Gastrocnemius medialis (tissue), 4 donors: ENCODE data around the gene KCNH8. TPM values are rescaled to one million over a fixed set of nuclear protein-coding genes. Genes with fewer than 3 reads are reported as not detected.

Experiments used
- ATAC-seq, 2 donors: fragments of 150-250 bp; one replicate each; pipeline ENCODE4 v1.9.1; 2016
- DNase-seq, 2 donors: peaks; one replicate each; pipeline ENCODE4 v3.0.0-alpha.2; 2019
- H3K27ac ChIP-seq, 4 donors: fragments of 200-600 bp; sonication (generic); 1 replicate in 1 of 4; 2 replicates in 3 of 4; pipeline ENCODE4 v1.5.1; 2016 to 2018; ENCODE audit warnings: mild to moderate bottlenecking in 2 of 4, moderate library complexity in 1 of 4
- H3K27me3 ChIP-seq, 3 donors: fragments of 200-600 bp; sonication (generic) in 2 of 3; 1 replicate in 1 of 3; 2 replicates in 2 of 3; pipeline versions ENCODE4 v1.5.1 to v1.6.0; 2016 to 2019; ENCODE audit warnings: mild to moderate bottlenecking in 1 of 3, moderate library complexity in 1 of 3
- H3K36me3 ChIP-seq, 2 donors: fragments of 200-600 bp; sonication (generic) in 1 of 2; one replicate each; pipeline ENCODE4 v1.5.1; 2017 to 2018
- H3K4me1 ChIP-seq, 2 donors: fragments of 200-600 bp; sonication (generic) in 1 of 2; one replicate each; pipeline ENCODE4 v1.5.1; 2016 to 2017; ENCODE audit warnings: mild to moderate bottlenecking in 2 of 2
- H3K4me3 ChIP-seq, 4 donors: fragments of 200-600 bp; sonication (generic) in 3 of 4; 1 replicate in 1 of 4; 2 replicates in 3 of 4; pipeline ENCODE4 v1.5.1; 2016 to 2019; ENCODE audit warnings: mild to moderate bottlenecking in 2 of 4
- H3K9me3 ChIP-seq, 3 donors: fragments of 200-600 bp; sonication (generic) in 2 of 3; 1 replicate in 1 of 3; 2 replicates in 2 of 3; pipeline ENCODE4 v1.5.1; 2016 to 2019
- POLR2A ChIP-seq, 2 donors: fragments of 450-650 bp; IDR thresholded peaks; one replicate each; pipeline ENCODE4 v1.6.1; 2017; ENCODE audit warnings: antibody characterized with exemption in 2 of 2, mild to moderate bottlenecking in 2 of 2, moderate library complexity in 2 of 2
- in situ Hi-C, 4 donors: fragments of 200-750 bp; cut with MboI; loops; one replicate each; pipeline versions ENCODE4 v1.15.0 to v1.8.0; 2017; ENCODE audit warnings: low sequenced_read_pairs in 4 of 4
- intact Hi-C: fragments of 100-400 bp; cut with DNase I; formaldehyde crosslinking; loops from one replicate; pipeline ENCODE4 v1.15.1; 2023; ENCODE audit warnings: low total_unique reads
- total RNA-seq, 4 donors: library from RNA; depleted of rRNA; stranded (reverse); fragments of >200 nt; gene quantifications; one replicate each; pipeline versions ENCODE4 v1.1.0 to v1.2.3, GENCODE V29; 2016
- TF ChIP-seq, protein P1 (sequence below), 5 experiments: fragments of 450-650 bp in 3 of 5; fragments of 200-600 bp in 2 of 5; sonication (generic) in 2 of 5; IDR thresholded peaks in 4 of 5; conservative IDR thresholded peaks in 1 of 5; 1 replicate in 4 of 5; 2 replicates in 1 of 5; pipeline ENCODE4 v1.5.1; 2016 to 2019; ENCODE audit warnings: antibody characterized with exemption in 5 of 5, mild to moderate bottlenecking in 3 of 5, moderate library complexity in 3 of 5

KCNH8 gene
- total RNA-seq, 4 donors from 2014 or later: not detected

DNA sequence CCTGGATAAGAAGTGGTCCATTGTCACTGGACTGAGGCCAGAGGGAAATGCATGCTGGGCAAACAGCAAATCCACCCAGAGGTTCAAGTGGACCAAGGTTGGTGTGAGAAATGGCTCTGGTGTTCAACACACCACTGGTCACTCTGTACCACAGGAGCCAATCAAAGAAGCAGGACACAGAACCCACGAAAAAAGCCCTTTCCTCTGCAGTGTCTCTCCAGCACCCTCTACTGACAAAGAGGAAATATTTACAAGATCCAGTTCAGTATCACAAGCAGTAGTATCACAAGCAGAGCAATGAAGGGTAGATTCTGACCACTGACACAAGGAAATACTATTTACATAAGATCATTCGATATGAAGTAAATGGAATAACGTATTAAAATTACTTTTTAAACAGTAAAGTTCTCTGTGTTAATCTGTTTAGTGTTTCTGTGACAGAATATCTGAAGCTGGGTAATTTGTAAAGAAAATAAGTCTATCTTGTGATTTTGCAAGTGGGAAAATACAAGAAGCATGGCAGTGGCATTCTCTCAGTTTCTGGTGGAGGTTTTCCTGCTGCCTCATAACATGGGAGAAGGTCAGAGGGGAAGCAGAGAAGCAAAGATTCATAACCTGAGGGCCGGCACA, 395.0 kb downstream of the KCNH8 start:
- TF ChIP-seq, protein P1, sequence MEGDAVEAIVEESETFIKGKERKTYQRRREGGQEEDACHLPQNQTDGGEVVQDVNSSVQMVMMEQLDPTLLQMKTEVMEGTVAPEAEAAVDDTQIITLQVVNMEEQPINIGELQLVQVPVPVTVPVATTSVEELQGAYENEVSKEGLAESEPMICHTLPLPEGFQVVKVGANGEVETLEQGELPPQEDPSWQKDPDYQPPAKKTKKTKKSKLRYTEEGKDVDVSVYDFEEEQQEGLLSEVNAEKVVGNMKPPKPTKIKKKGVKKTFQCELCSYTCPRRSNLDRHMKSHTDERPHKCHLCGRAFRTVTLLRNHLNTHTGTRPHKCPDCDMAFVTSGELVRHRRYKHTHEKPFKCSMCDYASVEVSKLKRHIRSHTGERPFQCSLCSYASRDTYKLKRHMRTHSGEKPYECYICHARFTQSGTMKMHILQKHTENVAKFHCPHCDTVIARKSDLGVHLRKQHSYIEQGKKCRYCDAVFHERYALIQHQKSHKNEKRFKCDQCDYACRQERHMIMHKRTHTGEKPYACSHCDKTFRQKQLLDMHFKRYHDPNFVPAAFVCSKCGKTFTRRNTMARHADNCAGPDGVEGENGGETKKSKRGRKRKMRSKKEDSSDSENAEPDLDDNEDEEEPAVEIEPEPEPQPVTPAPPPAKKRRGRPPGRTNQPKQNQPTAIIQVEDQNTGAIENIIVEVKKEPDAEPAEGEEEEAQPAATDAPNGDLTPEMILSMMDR (IDR thresholded peaks at IDR 0.05 in 4 of 5, conservative IDR thresholded peaks at IDR 0.05 in 1 of 5): peak in 3 of 5 experiments; percentile 20 to 47 (median 35)
- TF ChIP-seq POLR2A (IDR thresholded peaks at IDR 0.05): no peak
- H3K9me3 ChIP-seq: no peaks in the 10 kb centered on the region
- no peaks in the 10 kb centered on the region for H3K27me3 ChIP-seq
- no peak overlapping the region for H3K27ac ChIP-seq
- ATAC-seq (no peak), DNase-seq (no peak)
- in situ Hi-C loops (no loop called here), intact Hi-C loops (loop anchor here (1.0 kb wide), 1 partner anchor 195 kb away; no protein-coding TSS in a partner anchor)
- H3K36me3 ChIP-seq: no peaks in the 10 kb centered on the region
- H3K4me3 ChIP-seq: no peak overlapping the region
- H3K4me1 ChIP-seq: no peaks in the 10 kb centered on the region

DNA sequence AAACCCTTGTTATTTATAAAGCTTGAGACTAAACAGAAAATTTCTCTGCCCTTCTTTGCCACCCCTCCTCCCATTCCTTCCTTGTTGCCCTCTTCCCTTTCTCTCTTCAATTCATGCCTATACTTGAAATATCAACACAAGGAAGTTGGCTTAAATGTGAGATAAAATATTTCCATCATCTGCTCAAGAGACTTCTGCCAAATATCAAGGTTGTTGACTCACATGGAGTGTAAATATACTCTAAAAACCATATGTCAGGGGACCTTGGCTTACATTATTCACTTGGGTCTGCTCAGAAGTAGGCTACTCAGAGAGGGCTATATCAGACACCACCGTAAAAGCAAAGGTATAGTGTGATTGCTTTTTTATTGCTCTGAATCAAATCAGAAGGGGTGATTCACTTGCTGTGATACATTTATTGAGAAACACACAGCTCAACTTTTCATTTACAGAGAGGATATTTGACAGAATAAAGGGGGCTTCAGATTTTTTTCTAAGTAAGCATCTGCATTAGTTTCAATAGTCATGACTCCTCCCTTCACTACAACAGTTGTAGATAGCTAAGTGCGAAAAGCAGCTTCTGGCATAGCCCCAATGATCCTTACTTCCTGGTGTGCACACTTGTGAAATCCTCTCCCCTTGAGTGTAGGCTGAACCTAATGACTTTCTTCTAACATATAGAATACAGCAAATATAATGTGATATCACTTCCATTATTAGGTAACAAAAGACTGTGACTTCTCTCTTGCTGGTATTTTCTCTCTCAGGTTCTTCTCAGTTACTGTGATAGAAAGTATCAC, 399.6 kb downstream of the KCNH8 start:
- Histone ChIP-seq H3K27me3 (no peaks in the 10 kb centered on the region), H3K9me3 (no peaks in the 10 kb centered on the region), H3K36me3 (no peaks in the 10 kb centered on the region), H3K4me3 (no peak overlapping the region), H3K27ac (no peak overlapping the region), H3K4me1 (no peaks in the 10 kb centered on the region)
- TF ChIP-seq, protein P1 (IDR thresholded peaks at IDR 0.05 in 4 of 5, conservative IDR thresholded peaks at IDR 0.05 in 1 of 5): no peak
- TF ChIP-seq POLR2A (IDR thresholded peaks at IDR 0.05): no peak
- ATAC-seq: no peak
- intact Hi-C loops (no loop called here), in situ Hi-C loops (no loop called here)
- no peak for DNase-seq

DNA sequence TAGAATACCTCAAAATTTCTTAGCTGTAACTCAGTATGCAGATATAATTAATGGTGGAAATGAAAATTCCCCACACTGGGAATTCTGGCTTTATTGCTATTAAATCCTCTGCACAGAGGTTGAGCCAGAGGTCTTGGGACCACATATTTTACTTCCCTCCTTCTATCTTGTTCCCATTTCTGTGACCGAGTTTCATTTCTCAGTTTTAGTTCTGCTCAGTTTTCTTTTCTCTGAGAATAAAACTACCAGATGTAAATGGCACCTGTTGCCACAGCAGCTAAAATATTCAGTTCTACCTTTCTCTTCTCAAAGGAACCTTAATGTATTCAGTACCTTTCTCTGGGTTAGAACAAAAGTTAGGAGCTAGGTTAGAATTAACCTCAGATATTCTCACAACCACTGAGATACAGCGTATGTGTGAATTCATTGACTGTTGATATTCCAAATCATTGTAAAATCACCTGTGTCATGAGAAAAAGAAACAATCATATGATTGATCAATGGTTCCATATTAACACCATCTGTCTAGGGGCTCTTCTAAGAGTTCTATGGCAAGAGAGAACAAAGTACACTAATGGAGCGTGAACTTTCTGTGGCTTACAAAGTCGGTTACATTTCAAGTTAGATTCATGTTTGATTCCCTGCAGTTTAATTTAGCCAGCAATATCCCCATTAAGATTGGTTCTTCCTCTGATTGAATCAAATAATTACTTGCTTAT, 411.6 kb downstream of the KCNH8 start:
- no peak for TF ChIP-seq POLR2A (IDR thresholded peaks at IDR 0.05)
- TF ChIP-seq, protein P1 (IDR thresholded peaks at IDR 0.05 in 4 of 5, conservative IDR thresholded peaks at IDR 0.05 in 1 of 5): no peak
- Histone ChIP-seq H3K27ac (no peak overlapping the region), H3K9me3 (no peaks in the 10 kb centered on the region), H3K4me3 (no peak overlapping the region), H3K27me3 (no peaks in the 10 kb centered on the region), H3K36me3 (no peaks in the 10 kb centered on the region), H3K4me1 (no peaks in the 10 kb centered on the region)
- intact Hi-C loops (no loop called here), in situ Hi-C loops (no loop called here)
- ATAC-seq (no peak), DNase-seq (no peak)

DNA sequence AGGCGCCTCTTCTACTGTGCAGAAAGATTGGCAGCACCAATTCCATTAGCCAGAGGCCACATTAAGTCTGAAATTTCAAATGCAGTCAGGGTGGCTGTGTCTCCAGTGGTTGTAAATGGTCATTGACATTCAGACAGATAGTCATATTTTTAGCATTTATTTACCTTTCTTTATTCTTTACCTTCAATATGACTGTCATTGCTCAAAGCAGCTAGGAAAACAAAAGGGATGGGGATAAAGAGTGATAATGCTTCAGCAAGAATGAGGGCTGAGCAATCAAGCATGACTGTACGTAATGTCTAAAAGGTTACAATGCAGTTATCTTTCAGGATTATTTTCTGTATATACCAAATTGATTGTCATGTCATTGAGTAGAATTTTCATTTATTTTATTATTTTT, 425.3 kb downstream of the KCNH8 start:
- no peaks in the 10 kb centered on the region for H3K27me3 ChIP-seq
- in situ Hi-C loops: no loop called here
- DNase-seq (no peak), ATAC-seq (no peak)
- intact Hi-C loops: no loop called here
- no peaks in the 10 kb centered on the region for H3K36me3 ChIP-seq
- no peak overlapping the region for H3K27ac ChIP-seq
- no peak for TF ChIP-seq POLR2A (IDR thresholded peaks at IDR 0.05)
- TF ChIP-seq, protein P1 (IDR thresholded peaks at IDR 0.05 in 4 of 5, conservative IDR thresholded peaks at IDR 0.05 in 1 of 5): no peak
- no peaks in the 10 kb centered on the region for H3K9me3 ChIP-seq
- H3K4me3 ChIP-seq: no peak overlapping the region
- H3K4me1 ChIP-seq: no peaks in the 10 kb centered on the region
